ENCODE results near the gene OLR1. TPM values are rescaled to one million over a fixed set of nuclear protein-coding genes. Genes with fewer than 3 reads are reported as not detected.

Gene OLR1
- total and polyA plus RNA-seq, 2 experiments from 2014 or later = 0.28 TPM; not detected in 1

DNA sequence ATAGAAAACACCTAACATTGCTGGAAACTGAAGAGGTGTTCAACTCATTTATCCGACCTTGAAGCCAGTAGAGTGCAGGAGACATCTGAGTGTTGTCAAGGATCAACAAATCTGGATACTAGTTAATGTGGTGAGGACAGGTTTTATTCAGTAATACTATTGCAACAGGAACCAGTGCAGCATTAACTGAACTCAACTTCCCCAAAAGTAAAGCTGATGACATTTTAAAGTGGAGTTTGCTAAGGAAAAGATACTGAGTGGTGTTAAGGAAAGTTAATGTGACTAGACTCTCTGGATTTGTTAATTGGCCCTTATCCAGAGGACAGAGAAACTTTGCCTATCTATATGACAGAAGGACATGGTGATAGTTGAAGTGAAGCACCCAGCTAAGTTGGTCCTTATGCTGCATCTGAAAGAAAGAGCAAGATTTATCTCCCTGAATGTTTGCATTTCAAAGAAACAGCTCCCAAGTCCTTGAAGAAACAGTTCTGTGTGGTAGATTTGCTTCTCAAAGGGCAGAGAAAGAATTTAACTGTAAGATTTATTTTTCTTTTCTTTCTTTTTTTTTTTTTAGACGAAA lies 40.7 kb downstream of the OLR1 start:
- Histone ChIP-seq H3K27ac (no peak overlapping the region), H3K4me3 (no peak overlapping the region), H3K9me3 (ENCODE audit: low read depth) (no peaks in the 10 kb centered on the region), H3K27me3 (peaks cover 70% of the 10 kb centered on the region), H3K36me3 (no peaks in the 10 kb centered on the region), H3K4me1 (ENCODE audit: low read depth) (peaks cover 15% of the 10 kb centered on the region)
- DNase-seq (ENCODE audit: low read depth in 1 of 2, low spot score in 1 of 2) = peak in 1 of 2 donors; percentile 47
- TF ChIP-seq, protein P1, sequence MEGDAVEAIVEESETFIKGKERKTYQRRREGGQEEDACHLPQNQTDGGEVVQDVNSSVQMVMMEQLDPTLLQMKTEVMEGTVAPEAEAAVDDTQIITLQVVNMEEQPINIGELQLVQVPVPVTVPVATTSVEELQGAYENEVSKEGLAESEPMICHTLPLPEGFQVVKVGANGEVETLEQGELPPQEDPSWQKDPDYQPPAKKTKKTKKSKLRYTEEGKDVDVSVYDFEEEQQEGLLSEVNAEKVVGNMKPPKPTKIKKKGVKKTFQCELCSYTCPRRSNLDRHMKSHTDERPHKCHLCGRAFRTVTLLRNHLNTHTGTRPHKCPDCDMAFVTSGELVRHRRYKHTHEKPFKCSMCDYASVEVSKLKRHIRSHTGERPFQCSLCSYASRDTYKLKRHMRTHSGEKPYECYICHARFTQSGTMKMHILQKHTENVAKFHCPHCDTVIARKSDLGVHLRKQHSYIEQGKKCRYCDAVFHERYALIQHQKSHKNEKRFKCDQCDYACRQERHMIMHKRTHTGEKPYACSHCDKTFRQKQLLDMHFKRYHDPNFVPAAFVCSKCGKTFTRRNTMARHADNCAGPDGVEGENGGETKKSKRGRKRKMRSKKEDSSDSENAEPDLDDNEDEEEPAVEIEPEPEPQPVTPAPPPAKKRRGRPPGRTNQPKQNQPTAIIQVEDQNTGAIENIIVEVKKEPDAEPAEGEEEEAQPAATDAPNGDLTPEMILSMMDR (IDR thresholded peaks at IDR 0.05; ENCODE audit: low read depth, low read length) = no peak

DNA sequence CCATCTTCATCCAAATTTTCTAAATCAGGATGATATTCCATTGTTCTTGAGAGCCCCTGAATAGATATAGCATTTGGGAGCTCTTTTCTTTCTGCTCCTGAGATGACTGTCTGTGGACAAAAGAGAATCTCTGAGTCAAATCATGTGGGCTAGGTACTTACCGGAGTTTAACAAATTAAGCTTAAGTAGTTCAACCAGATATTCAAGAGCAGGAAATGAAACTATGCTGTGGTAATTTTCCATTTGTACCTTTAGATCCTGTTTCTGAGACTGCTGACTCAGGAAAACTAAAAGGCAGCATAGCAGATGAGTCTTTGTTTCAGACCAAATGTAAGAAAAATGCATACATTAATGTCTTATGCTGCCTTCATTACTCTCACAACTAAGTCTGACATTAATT lies 41.9 kb downstream of the OLR1 start, which contains the start of gene CLEC7A:
Gene CLEC7A (minus strand): TSS at position 158 of the 400 bp plus-strand sequence. CDS start 117 bp downstream, at position 41.
- Histone ChIP-seq H3K27ac (no peak within 1 kb of the TSS), H3K4me3 (no peak within 1 kb of the TSS)
- TF ChIP-seq, protein P1 (IDR thresholded peaks at IDR 0.05; ENCODE audit: low read depth, low read length) = no peak

DNA sequence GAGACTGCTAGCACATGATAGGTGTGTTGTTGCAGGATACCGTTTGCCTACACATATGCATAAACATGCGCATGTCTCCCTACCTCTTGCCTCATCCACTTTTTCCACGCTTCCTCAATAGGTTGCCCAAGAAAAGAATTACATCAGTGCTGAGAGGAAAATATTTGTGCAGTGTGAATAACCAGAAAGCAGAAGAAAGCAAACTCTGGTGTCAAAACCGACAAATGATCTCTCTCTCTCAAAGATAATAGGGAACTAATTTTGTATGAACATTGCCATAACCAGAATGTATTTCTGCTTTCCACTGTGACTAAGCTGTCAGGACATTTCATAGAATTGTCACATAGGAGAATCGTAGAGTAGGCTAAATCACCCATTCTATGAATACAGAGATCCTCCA lies 43.2 kb downstream of the OLR1 start:
- Histone ChIP-seq H3K27ac (no peak overlapping the region), H3K4me1 (ENCODE audit: low read depth) (peaks cover 15% of the 10 kb centered on the region)
- TF ChIP-seq, protein P1 (IDR thresholded peaks at IDR 0.05; ENCODE audit: low read depth, low read length) = no peak

More for the DNA sequence above, 41.9 kb downstream of the OLR1 start, which contains the start of gene CLEC7A:
- H3K27me3 ChIP-seq = peaks cover 67% of the 10 kb centered on the region
- DNase-seq (ENCODE audit: low read depth in 1 of 2, low spot score in 1 of 2) = no peak
- no peaks in the 10 kb centered on the region for H3K36me3 ChIP-seq
- peaks cover 15% of the 10 kb centered on the region for H3K4me1 ChIP-seq (ENCODE audit: low read depth)
- H3K9me3 ChIP-seq (ENCODE audit: low read depth) = no peaks in the 10 kb centered on the region

DNA sequence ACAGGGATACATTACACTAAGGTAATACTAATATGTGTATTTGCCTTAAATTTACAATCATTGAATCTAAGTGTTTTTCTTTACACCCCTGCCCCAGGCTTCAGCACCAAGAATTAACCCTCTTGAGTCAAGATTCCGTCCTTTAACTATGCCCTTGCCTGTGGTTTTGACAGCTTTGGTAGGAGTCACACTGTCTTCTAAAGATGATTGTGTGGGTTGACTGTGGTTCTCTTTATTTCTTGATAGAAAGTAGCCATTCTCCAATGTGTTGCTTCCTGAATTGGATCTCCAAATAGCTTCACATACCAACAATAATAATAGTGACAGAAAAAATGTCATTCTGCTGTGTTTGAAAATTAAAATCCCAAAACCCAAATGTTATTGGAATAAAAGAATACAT lies 45.5 kb downstream of the OLR1 start:
- Histone ChIP-seq H3K36me3 (no peaks in the 10 kb centered on the region), H3K4me1 (ENCODE audit: low read depth) (peaks cover 11% of the 10 kb centered on the region), H3K27ac (no peak overlapping the region), H3K4me3 (no peak overlapping the region), H3K27me3 (peaks cover 50% of the 10 kb centered on the region), H3K9me3 (ENCODE audit: low read depth) (no peaks in the 10 kb centered on the region)
- DNase-seq (ENCODE audit: low read depth in 1 of 2, low spot score in 1 of 2) = no peak
- TF ChIP-seq, protein P1 (IDR thresholded peaks at IDR 0.05; ENCODE audit: low read depth, low read length) = no peak

More for the DNA sequence above, 43.2 kb downstream of the OLR1 start:
- Histone ChIP-seq H3K36me3 (no peaks in the 10 kb centered on the region), H3K27me3 (peaks cover 62% of the 10 kb centered on the region), H3K9me3 (ENCODE audit: low read depth) (no peaks in the 10 kb centered on the region), H3K4me3 (no peak overlapping the region)
- DNase-seq (ENCODE audit: low read depth in 1 of 2, low spot score in 1 of 2) = no peak

DNA sequence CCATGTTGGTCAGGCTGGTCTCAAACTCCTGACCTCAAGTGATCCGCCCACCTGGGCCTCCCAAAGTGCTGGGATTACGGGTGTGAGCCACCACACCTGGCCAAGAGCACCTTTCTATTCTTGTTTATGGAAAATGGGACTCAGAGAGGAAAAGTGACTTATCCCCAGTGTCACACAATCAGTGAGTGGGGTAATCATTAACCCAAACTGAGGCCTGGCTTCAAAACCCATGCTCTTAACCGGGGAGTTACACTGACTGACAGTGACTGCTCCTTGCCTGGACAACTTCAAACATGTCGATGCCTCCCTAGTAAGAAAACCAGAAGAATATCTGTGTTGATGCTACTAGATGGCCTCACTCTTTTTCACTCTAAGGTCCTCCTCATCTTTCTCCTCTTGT lies 49.2 kb downstream of the OLR1 start:
- no peak for DNase-seq (ENCODE audit: low read depth in 1 of 2, low spot score in 1 of 2)
- H3K36me3 ChIP-seq = no peaks in the 10 kb centered on the region
- H3K9me3 ChIP-seq (ENCODE audit: low read depth) = no peaks in the 10 kb centered on the region
- TF ChIP-seq, protein P1 (IDR thresholded peaks at IDR 0.05; ENCODE audit: low read depth, low read length) = no peak
- H3K4me1 ChIP-seq (ENCODE audit: low read depth) = no peaks in the 10 kb centered on the region
- no peak overlapping the region for H3K27ac ChIP-seq
- no peak overlapping the region for H3K4me3 ChIP-seq
- peaks cover 36% of the 10 kb centered on the region for H3K27me3 ChIP-seq

Measured in cardiac muscle cell (in vitro differentiated cells and primary cell).